ENCODE data around the gene MATCAP1. TPM values are rescaled to one million over a fixed set of nuclear protein-coding genes. Genes with fewer than 3 reads are reported as not detected.
A peak's percentile ranks its signal among the peaks of the same experiment; 100 is the strongest.

The MATCAP1 gene
- total and polyA plus RNA-seq, 2 of the 13 experiments (the other 11 are each of a cell fraction or from before 2014, with no cell fraction given) = 11.2 to 24.5 TPM

- peak; percentile 94 for TF ChIP-seq HIC2 (CRISPR knock-in tag; IDR thresholded peaks at IDR 0.05; ENCODE audit: low read depth)
- TF ChIP-seq STAG1 (CRISPR knock-in tag; IDR thresholded peaks at IDR 0.05) = peak; percentile 57
- peak; percentile 39; the same call in 1 of the 2 replicates for TF ChIP-seq BCL3 (CRISPR knock-in tag; IDR thresholded peaks at IDR 0.05)
- peak; percentile 19; the same call in 1 of the 2 replicates for TF ChIP-seq ZNF839 (CRISPR knock-in tag; IDR thresholded peaks at IDR 0.05; ENCODE audit: borderline replicate concordance)
- TF ChIP-seq ZNF687 (CRISPR knock-in tag; IDR thresholded peaks at IDR 0.05) = peak; percentile 63
- TF ChIP-seq THAP9 (CRISPR knock-in tag; IDR thresholded peaks at IDR 0.05; ENCODE audit: borderline replicate concordance) = 0 out of 2 replicates have a peak, but pooled peaks have one; percentile 25
- no peak for TF ChIP-seq POLR2AphosphoS2 (IDR thresholded peaks at IDR 0.05; ENCODE audit: low read depth, low read length)
- TF ChIP-seq REXO4 (CRISPR knock-in tag; IDR thresholded peaks at IDR 0.05; ENCODE audit: borderline replicate concordance) = no peak
- peak; percentile 43; the same call in 1 of the 2 replicates for TF ChIP-seq ZNF292 (CRISPR knock-in tag; IDR thresholded peaks at IDR 0.05; ENCODE audit: borderline replicate concordance, low read depth)
- peak; percentile 57 for TF ChIP-seq ZNF883 (CRISPR knock-in tag; IDR thresholded peaks at IDR 0.05; ENCODE audit: not compliant biosample characterization)
- no peak for TF ChIP-seq FOXK1 (CRISPR knock-in tag; IDR thresholded peaks at IDR 0.05; ENCODE audit: borderline replicate concordance, low read depth)
- TF ChIP-seq ZNF781 (CRISPR knock-in tag; IDR thresholded peaks at IDR 0.05; ENCODE audit: borderline replicate concordance, not compliant biosample characterization) = peak; percentile 18
- 0 out of 2 replicates have a peak, but pooled peaks have one; percentile 35 for TF ChIP-seq CSRNP2 (CRISPR knock-in tag; conservative IDR thresholded peaks at IDR 0.05; ENCODE audit: low read depth)
Measured at GRCh38 chr16:67210069-67210937, 26.5 kb upstream of the MATCAP1 start (continued).

Data from HepG2 (cell line).